Measurements from ENCODE around the gene ARMS2.

DNA sequence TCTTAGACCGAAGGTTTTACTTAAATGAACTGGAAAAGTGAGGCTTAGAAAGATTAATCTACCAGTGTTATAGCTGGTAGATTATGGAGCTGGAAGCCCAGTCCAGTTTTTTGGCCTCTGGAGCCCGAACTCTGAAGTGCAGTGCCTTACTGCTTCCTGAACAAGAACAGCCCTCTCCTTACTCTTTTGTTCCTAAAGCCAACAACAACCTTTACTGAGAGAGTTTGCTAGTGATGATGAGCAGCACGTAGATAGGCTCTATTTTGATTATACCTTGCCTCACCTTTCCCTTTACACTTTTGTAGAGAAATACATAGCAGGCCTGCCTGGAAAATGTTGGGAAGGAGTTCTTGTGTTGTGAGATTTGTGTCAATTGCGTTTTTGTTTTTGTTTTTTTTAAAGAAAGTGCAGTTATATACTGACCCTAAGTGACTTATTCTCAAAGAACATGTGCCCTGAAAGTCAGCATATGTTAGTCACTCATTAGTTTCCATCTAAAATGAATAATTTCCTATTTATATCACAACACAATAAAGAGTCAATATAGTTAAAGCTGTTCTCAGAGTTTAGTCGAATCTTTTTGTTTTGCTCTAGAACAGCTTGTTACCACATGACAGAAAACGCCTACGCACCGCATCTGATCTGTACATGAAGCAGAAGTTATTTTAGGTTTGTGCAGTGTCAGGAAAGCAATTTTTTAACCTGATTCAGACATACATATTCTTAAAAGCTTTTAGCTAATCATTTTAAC is 46.9 kb upstream of the ARMS2 start:
- TF ChIP-seq POLR2AphosphoS5 (IDR thresholded peaks at IDR 0.05; ENCODE audit: low read depth): no peak
- TF ChIP-seq EZH2 (IDR thresholded peaks at IDR 0.05; ENCODE audit: low read depth, unreplicated experiment): no peak
- TF ChIP-seq, protein P1, sequence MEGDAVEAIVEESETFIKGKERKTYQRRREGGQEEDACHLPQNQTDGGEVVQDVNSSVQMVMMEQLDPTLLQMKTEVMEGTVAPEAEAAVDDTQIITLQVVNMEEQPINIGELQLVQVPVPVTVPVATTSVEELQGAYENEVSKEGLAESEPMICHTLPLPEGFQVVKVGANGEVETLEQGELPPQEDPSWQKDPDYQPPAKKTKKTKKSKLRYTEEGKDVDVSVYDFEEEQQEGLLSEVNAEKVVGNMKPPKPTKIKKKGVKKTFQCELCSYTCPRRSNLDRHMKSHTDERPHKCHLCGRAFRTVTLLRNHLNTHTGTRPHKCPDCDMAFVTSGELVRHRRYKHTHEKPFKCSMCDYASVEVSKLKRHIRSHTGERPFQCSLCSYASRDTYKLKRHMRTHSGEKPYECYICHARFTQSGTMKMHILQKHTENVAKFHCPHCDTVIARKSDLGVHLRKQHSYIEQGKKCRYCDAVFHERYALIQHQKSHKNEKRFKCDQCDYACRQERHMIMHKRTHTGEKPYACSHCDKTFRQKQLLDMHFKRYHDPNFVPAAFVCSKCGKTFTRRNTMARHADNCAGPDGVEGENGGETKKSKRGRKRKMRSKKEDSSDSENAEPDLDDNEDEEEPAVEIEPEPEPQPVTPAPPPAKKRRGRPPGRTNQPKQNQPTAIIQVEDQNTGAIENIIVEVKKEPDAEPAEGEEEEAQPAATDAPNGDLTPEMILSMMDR (conservative IDR thresholded peaks at IDR 0.05; ENCODE audit: low read depth in 2 of 2): no peak
- no peak for TF ChIP-seq EZH2phosphoT487 (IDR thresholded peaks at IDR 0.05; ENCODE audit: unreplicated experiment)
- TF ChIP-seq CREB1 (CRISPR knock-in tag; IDR thresholded peaks at IDR 0.05; ENCODE audit: low read depth): no peak

All from GM23338 (cell line).